GM21717 (cell line): ENCODE results near the gene SHISA5.

Experiments used
- ATAC-seq: cut with Tn5 transposase; IDR thresholded peaks from one replicate; pipeline ENCODE4 v1.9.1; 2021; ENCODE audit warnings: mild to moderate bottlenecking, moderate library complexity; ENCODE audit not compliant: unreplicated experiment

SHISA5 gene

GRCh38 chr3:48418651-48419050 lies 85.3 kb downstream of the SHISA5 start:
- ATAC-seq, result no peak

DNA sequence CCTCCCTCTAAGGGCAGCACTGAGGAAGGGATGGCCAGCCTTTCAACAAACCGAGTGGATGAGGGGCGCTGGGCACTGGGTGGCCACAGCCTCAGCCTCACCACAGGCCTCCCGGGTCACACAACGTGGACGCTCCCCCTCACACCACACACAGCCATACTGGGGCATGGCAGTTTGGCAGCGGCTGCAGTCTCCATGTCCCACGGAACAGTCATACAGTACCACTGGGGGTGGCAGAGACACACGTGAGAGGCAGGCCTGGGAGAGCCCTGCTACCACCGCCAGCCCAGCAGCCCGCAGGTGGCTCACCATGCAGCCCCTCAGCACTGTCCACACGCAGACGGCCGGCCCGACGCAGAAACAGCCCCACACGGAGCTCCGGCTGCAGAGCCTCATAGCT lies 85.8 kb downstream of the SHISA5 start:
- no peak for ATAC-seq
